NCI-H2107 treated with DMSO at 0.1 percent for 48 hours (cell line): ENCODE measurements around the gene RPL22.

Source experiments
- DNase-seq: peaks from one replicate; lab custom pipeline; 2025; ENCODE audit not compliant: unreplicated experiment; lab: John Stamatoyannopoulos, UW

RPL22 gene

GRCh38 chr1:6175411-6175828 is 24.0 kb downstream of the RPL22 start:
- DNase-seq: no peak

GRCh38 chr1:6174621-6175410 is 24.6 kb downstream of the RPL22 start:
- DNase-seq: no peak

GRCh38 chr1:6172549-6172948 is 26.8 kb downstream of the RPL22 start:
- DNase-seq: no peak

- no peak for DNase-seq
These were observed 27.8 kb downstream of the RPL22 start for GRCh38 chr1:6171548-6172124.

- no peak for DNase-seq
These were observed 28.6 kb downstream of the RPL22 start for GRCh38 chr1:6170742-6171201.

- no peak for DNase-seq
These were observed 29.2 kb downstream of the RPL22 start for GRCh38 chr1:6170116-6170741.

GRCh38 chr1:6168947-6169586 is 30.3 kb downstream of the RPL22 start:
- no peak for DNase-seq

- DNase-seq: no peak
These were observed 31.7 kb downstream of the RPL22 start for GRCh38 chr1:6167391-6168303.

- DNase-seq: no peak
These were observed 32.6 kb downstream of the RPL22 start for GRCh38 chr1:6166655-6167390.

- DNase-seq: no peak
These were observed 33.2 kb downstream of the RPL22 start for GRCh38 chr1:6166221-6166620.

- DNase-seq: no peak
These were observed 33.9 kb downstream of the RPL22 start for GRCh38 chr1:6165441-6165985.

- DNase-seq: no peak
These were observed 34.4 kb downstream of the RPL22 start for GRCh38 chr1:6165027-6165426.

- DNase-seq: no peak
These were observed 35.3 kb downstream of the RPL22 start for GRCh38 chr1:6163973-6164617.

- DNase-seq: no peak
These were observed 36.0 kb downstream of the RPL22 start for GRCh38 chr1:6163191-6163972.

- DNase-seq: no peak
These were observed 36.6 kb downstream of the RPL22 start for GRCh38 chr1:6162773-6163172.

- no peak for DNase-seq
These were observed 37.1 kb downstream of the RPL22 start for GRCh38 chr1:6162341-6162740.

- DNase-seq: no peak
These were observed 41.2 kb downstream of the RPL22 start for GRCh38 chr1:6158181-6158580.

GRCh38 chr1:6157528-6158174 is 41.7 kb downstream of the RPL22 start:
- no peak for DNase-seq
